Glutamatergic neuron (in vitro differentiated cells): ENCODE data around the gene SSH3. TPM values are rescaled to one million over a fixed set of nuclear protein-coding genes. Genes with fewer than 3 reads are reported as not detected.

ENCODE experiments used
- DNase-seq: peaks from one replicate; pipeline ENCODE4 v3.0.0; 2022
- H3K27ac Mint-ChIP-seq: one replicate; pipeline ENCODE4 v1.8.0; 2020; ENCODE audit warnings: mild to moderate bottlenecking, mixed read lengths, inconsistent platforms; ENCODE audit not compliant: unreplicated experiment
- H3K27me3 Mint-ChIP-seq: one replicate; pipeline ENCODE4 v1.8.0; 2020; ENCODE audit warnings: mild to moderate bottlenecking, moderate library complexity, mixed read lengths, inconsistent platforms; ENCODE audit not compliant: unreplicated experiment
- H3K36me3 Mint-ChIP-seq: one replicate; pipeline ENCODE4 v1.8.0; 2020; ENCODE audit warnings: mild to moderate bottlenecking, mixed read lengths, inconsistent platforms; ENCODE audit not compliant: unreplicated experiment
- H3K4me1 Mint-ChIP-seq: one replicate; pipeline ENCODE4 v1.8.0; 2020; ENCODE audit warnings: mild to moderate bottlenecking, low read depth, mixed read lengths, inconsistent platforms; ENCODE audit not compliant: unreplicated experiment
- H3K4me3 Mint-ChIP-seq: one replicate; pipeline ENCODE4 v1.8.0; 2020; ENCODE audit warnings: mild to moderate bottlenecking, mixed read lengths, inconsistent platforms; ENCODE audit not compliant: unreplicated experiment
- H3K9me3 Mint-ChIP-seq: one replicate; pipeline ENCODE4 v1.8.0; 2020; ENCODE audit warnings: mild to moderate bottlenecking, moderate library complexity, mixed read lengths, inconsistent platforms; ENCODE audit not compliant: unreplicated experiment
- CTCF ChIP-seq: fragments of 200-600 bp; sonication (generic); IDR thresholded peaks from one replicate; pipeline ENCODE4 v1.5.0; 2021; ENCODE audit not compliant: partially characterized antibody, unreplicated experiment
- long read RNA-seq: library from polyadenylated mRNA; unstranded; transcript quantifications from one replicate; pipeline ENCODE4 v2.0.0, GENCODE V29; 2020; ENCODE audit not compliant: unreplicated experiment
- total RNA-seq: library from RNA; stranded (reverse); fragmentation: NEBNext Ultra II Directional; extraction: Animal tissue kit (Norgen Biotek cat#: 25700); gene quantifications from one replicate; pipeline ENCODE4 v1.2.1, GENCODE V29; 2021; ENCODE audit not compliant: unreplicated experiment

The SSH3 gene
- total RNA-seq: 8.3 TPM
- long read RNA-seq, partial matches to known transcripts: 1 of 3 reads
- long read RNA-seq, other reads (novel, unspliced or antisense): 1 of 3 reads

- Mint-ChIP-seq H3K27ac (peak within 1 kb of the TSS; percentile 93), H3K36me3 (peaks cover 4% of the 10 kb centered on the region), H3K4me3 (peak within 1 kb of the TSS; percentile 79), H3K4me1 (peaks cover 8% of the 10 kb centered on the region), H3K9me3 (peaks cover 3% of the 10 kb centered on the region), H3K27me3 (peaks cover 6% of the 10 kb centered on the region)
- peak; percentile 54 for DNase-seq
- no peak for TF ChIP-seq CTCF
Observed at GRCh38 chr11:67303132-67303834, at the start of gene SSH3. Gene SSH3 (plus strand): TSS chr11:67303530. CDS start chr11:67303626, 96 bp downstream.

- peaks cover 7% of the 10 kb centered on the region for H3K9me3 Mint-ChIP-seq
- H3K36me3 Mint-ChIP-seq: no peaks in the 10 kb centered on the region
- no peaks in the 10 kb centered on the region for H3K4me1 Mint-ChIP-seq
- H3K27me3 Mint-ChIP-seq: peaks cover 2% of the 10 kb centered on the region
- no peak overlapping the region for H3K4me3 Mint-ChIP-seq
- no peak overlapping the region for H3K27ac Mint-ChIP-seq
- no peak for TF ChIP-seq CTCF
- DNase-seq: no peak
Observed at GRCh38 chr11:67253872-67254624, 49.3 kb upstream of the SSH3 start.

GRCh38 chr11:67254798-67255197, 48.5 kb upstream of the SSH3 start:
- TF ChIP-seq CTCF: no peak
- Mint-ChIP-seq H3K27ac (no peak overlapping the region), H3K9me3 (peaks cover 7% of the 10 kb centered on the region)

GRCh38 chr11:67255353-67255752, 48.0 kb upstream of the SSH3 start:
- H3K36me3 Mint-ChIP-seq: no peaks in the 10 kb centered on the region

More at GRCh38 chr11:67254798-67255197, 48.5 kb upstream of the SSH3 start:
- DNase-seq: no peak
- Mint-ChIP-seq H3K4me3 (no peak overlapping the region), H3K4me1 (no peaks in the 10 kb centered on the region), H3K36me3 (no peaks in the 10 kb centered on the region), H3K27me3 (peaks cover 3% of the 10 kb centered on the region)

More at GRCh38 chr11:67255353-67255752, 48.0 kb upstream of the SSH3 start:
- no peak overlapping the region for H3K4me3 Mint-ChIP-seq
- no peaks in the 10 kb centered on the region for H3K4me1 Mint-ChIP-seq
- H3K9me3 Mint-ChIP-seq: peaks cover 7% of the 10 kb centered on the region
- no peak for TF ChIP-seq CTCF
- no peak for DNase-seq
- no peak overlapping the region for H3K27ac Mint-ChIP-seq
- peaks cover 3% of the 10 kb centered on the region for H3K27me3 Mint-ChIP-seq
